CD4-positive, alpha-beta T cell treated with Interleukin-4 for 4 hours (primary cell): ENCODE measurements around the gene EAPP.
"Not testable (repeated sequence)": the region's sequence is repeated elsewhere in the genome, so short reads cannot be mapped to it uniquely, and the experiment has no call there.

ENCODE experiments used
- DNase-seq: peaks from one replicate; pipeline ENCODE4 v3.0.0-alpha.2; 2020

Gene EAPP

DNA sequence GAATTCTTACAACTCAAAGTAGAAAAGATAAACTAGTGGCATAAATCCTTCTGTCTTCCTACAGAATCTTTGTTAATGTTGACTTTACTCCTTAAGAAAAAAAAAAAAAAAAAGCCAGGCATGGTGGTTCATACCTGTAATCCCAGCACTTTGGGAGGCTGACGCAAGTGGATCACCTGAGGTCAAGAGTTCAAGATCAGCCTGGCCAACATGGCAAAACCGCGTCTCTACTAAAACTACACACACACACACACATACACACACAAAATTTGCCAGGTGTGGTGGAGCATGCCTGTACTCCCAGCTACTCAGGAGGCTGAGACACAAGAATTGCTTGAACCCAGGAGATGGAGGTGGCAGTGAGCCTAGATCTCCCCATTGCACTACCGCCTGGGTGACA is 59.8 kb downstream of the EAPP start:
- DNase-seq = no peak

DNA sequence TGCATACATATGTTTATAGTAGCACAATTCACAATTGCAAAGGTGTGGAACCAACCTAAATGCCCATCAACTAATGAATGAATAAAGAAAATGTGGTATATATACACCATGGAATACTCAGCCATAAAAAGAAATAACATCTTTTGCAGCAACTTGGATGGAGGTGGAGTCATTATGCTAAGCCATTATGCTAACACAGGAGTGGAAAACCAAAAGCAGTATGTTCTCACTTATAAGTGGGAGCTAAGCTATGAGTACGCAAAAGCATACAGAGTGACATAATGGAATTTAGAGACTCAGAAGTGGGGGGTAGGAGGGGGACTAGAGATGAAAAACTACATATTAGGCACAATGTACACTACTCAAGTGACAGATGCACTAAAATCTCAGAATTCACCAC is 61.2 kb downstream of the EAPP start:
- DNase-seq = no peak

DNA sequence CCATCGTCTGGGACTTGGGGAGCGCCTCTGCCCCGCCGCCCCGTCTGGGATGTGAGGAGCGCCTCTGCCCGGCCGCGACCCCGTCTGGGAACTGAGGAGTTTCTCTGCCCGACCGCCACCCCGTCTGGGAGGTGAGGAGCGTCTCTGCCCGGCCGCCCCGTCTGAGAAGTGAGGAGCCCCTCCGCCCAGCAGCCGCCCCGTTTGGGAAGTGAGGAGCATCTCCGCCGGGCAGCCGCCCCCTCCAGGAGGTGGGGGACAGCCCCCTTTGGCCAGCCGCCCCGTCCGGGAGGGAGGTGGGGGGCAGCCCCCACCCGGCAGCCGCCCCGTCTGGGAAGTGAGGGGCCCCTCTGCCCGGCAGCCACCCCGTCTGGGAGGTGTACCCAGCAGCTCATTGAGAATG is 63.5 kb downstream of the EAPP start:
- DNase-seq = not testable (repeated sequence)

DNA sequence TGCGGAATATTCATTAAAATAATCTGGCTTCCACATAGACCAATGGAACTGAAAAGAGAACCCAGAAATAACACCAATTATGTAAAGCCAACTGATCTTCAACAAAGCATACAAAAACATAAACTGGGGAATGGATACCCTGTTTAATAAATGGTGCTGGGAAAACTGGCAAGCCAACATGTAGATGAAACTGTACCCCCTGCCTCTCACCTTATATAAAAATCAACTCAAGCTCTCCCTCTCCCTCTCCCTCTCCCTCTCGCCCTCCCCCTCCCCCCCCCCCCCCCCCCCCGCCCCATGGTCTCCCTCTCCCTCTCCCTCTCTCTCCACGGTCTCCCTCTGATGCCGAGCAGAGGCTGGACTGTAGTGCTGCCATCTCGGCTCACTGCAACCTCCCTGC is 64.3 kb downstream of the EAPP start:
- DNase-seq = no peak

DNA sequence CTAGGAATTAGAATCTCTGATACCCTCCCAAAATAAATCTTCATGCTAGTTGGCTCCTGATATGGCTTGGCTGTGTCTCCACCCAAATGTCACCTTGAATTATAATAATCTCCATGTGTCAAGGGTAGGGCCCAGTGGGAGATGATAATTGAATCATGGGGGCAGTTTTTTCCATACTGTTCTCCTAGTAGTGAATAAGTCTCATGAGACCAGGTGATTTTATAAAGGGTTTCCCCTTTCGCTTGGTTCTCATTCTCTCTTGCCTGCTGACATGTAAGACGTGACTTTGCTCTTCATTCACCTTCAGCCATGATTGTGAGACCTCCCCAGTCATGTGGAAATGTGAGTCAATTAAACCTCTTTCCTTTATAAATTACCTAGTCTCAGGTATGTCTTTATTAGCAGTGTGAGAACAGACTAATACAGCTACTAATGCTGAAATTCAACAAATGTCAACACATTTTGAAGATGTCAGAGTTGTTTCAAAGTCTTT is 65.3 kb downstream of the EAPP start:
- no peak for DNase-seq

DNA sequence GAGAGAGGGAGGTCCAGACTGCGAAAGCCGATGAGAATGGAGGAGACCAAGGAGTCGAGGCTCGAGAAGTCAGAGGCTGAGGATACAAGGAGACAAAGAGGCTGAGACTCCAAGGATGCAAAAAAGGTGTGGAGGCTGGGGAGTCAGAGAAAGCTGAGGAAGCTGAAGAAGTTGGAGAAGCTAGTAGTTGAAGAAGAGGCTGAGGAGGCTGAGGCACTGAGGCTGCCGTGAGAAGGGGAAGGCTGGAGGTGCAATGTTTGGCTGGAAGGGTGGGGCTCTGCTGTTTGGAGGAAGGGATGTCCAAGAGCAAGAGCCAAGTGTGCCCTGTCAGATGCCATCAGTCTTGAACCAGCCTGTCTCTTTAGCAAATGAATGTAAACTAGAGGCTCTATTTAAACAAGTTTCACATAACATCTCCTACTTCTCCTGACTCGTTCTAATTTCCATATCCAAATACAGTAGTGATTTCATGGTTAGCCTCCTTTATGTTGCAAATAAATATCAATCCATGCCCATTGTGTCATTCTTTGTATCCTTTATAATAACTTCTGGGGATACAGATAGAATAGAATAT is 66.7 kb downstream of the EAPP start:
- no peak for DNase-seq

DNA sequence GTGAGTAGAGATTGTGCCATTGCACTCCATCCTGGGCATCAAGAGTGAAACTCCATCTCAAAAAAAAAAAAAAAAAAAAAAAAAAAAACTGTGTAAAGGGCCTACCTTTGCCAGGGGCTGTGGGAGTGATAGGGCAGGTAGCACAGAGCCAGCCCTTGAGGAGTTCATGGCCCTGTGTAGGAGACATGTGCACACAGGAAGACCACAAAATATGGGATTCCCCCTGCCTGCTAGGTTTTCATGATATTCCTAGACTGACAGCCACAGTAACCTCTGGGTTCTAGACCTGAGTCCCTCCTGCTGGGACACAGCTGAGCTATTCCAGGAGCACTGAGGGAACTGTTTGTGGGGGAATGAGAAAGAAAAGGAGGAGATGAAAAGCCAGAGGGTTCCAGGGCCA is 69.2 kb downstream of the EAPP start:
- no peak for DNase-seq

DNA sequence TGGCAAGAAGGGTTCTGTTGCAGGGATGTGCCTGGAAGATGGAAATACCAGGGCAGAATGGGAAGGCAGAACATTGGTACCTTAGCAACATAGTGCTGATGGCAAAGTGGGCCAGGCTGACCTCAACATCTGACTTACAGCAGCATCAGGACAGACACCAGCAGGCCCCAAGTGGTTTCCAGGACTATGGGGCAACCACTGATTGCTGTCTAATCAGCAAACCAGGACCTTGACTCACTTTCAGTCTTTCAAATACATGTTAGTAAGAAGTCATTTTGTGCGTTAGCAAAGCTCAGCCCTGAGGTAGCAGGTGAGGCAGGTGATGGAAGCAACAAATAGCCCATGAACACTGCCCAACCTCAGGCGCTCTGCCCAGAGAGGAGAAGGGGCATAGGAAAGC is 72.8 kb downstream of the EAPP start:
- no peak for DNase-seq
